Neural progenitor cell (in vitro differentiated cells): ENCODE data around the gene LCAT.

ENCODE experiments used
- CTCF ChIP-seq: fragments of 200-600 bp; sonication (generic); IDR thresholded peaks from 2 replicates; pipeline ENCODE4 v1.5.1; 2017; ENCODE audit warnings: antibody characterized with exemption, mild to moderate bottlenecking
- EZH2 ChIP-seq: fragments of 200-600 bp; sonication (generic); IDR thresholded peaks from 2 replicates; pipeline ENCODE4 v1.6.1; 2017; ENCODE audit warnings: antibody characterized with exemption, mild to moderate bottlenecking, moderate library complexity
- EZH2phosphoT487 ChIP-seq: fragments of 200-600 bp; sonication (generic); IDR thresholded peaks from 2 replicates; pipeline ENCODE4 v1.6.1; 2017; ENCODE audit warnings: antibody characterized with exemption

GRCh38 chr16:67988675-67989074 lies 44.8 kb upstream of the LCAT start:
- TF ChIP-seq CTCF, result no peak
- TF ChIP-seq EZH2phosphoT487, result no peak
- no peak for TF ChIP-seq EZH2
